Uterus (tissue), 4 donors: ENCODE measurements around the gene NUBP2. TPM values are rescaled to one million over a fixed set of nuclear protein-coding genes. Genes with fewer than 3 reads are reported as not detected.

Experiments used
- DNase-seq, 2 donors: peaks; one replicate each; pipeline ENCODE4 v3.0.0-alpha.2; 2019 to 2020
- H3K27ac ChIP-seq, 2 donors: fragments of 200-600 bp; sonication (generic); 1 replicate in 1 of 2; 2 replicates in 1 of 2; pipeline ENCODE4 v1.5.1; 2016 to 2018
- H3K27me3 ChIP-seq, 2 donors: fragments of 200-600 bp; sonication (generic); one replicate each; pipeline ENCODE4 v1.5.1; 2018 to 2019; ENCODE audit warnings: control low read depth in 1 of 2
- H3K36me3 ChIP-seq, 2 donors: fragments of 200-600 bp; sonication (generic); one replicate each; pipeline ENCODE4 v1.5.1; 2019; ENCODE audit warnings: control low read depth in 1 of 2
- H3K4me1 ChIP-seq, 2 donors: fragments of 200-600 bp; sonication (generic); one replicate each; pipeline ENCODE4 v1.5.1; 2018 to 2019; ENCODE audit warnings: control low read depth in 1 of 2
- H3K4me3 ChIP-seq, 2 donors: fragments of 200-600 bp; sonication (generic); 1 replicate in 1 of 2; 2 replicates in 1 of 2; pipeline ENCODE4 v1.5.1; 2018 to 2019; ENCODE audit warnings: mild to moderate bottlenecking in 1 of 2
- H3K9me3 ChIP-seq, 2 donors: fragments of 200-600 bp; sonication (generic); one replicate each; pipeline ENCODE4 v1.5.1; 2019; ENCODE audit warnings: control low read depth in 1 of 2
- CTCF ChIP-seq, 4 experiments: fragments of 200-600 bp in 2 of 4; fragments of 450-650 bp in 2 of 4; sonication (generic) in 2 of 4; IDR thresholded peaks; one replicate each; pipeline ENCODE4 v1.5.1; 2016 to 2019; ENCODE audit warnings: antibody characterized with exemption in 4 of 4, mild to moderate bottlenecking in 2 of 4, moderate library complexity in 1 of 4
- POLR2A ChIP-seq, 2 donors: fragments of 450-650 bp; IDR thresholded peaks; one replicate each; pipeline ENCODE4 v1.6.1; 2016; ENCODE audit warnings: antibody characterized with exemption in 2 of 2, mild to moderate bottlenecking in 1 of 2, moderate library complexity in 1 of 2
- intact Hi-C: fragments of 100-400 bp; cut with DNase I; formaldehyde crosslinking; loops from one replicate; pipeline ENCODE4 v1.15.1; 2023; ENCODE audit warnings: low total_unique reads
- total RNA-seq, 4 donors: library from RNA; depleted of rRNA in 3 of 4; stranded (reverse); fragments of >200 nt in 3 of 4; gene quantifications; one replicate each; pipeline versions ENCODE4 v1.1.0 to v1.2.4, GENCODE V29; 2014 to 2023
- donor health status: DM: yes; HTN: yes; CAD: no.

Gene NUBP2
- total RNA-seq, 4 donors from 2014 or later, result 40.5 to 54.6 (median 47.2) TPM

- DNase-seq, result peak; percentile 70 to 72
These were observed 12.2 kb upstream of the NUBP2 start for GRCh38 chr16:1770328-1771187.

GRCh38 chr16:1771188-1771863 lies 11.4 kb upstream of the NUBP2 start, which contains the start of gene NME3:
TSS of gene NME3 (minus strand) at chr16:1771543. CDS start at chr16:1771534, 9 bp downstream.
- Histone ChIP-seq H3K4me3 (peak within 1 kb of the TSS; percentile 56 to 87), H3K9me3 (no peaks in the 10 kb centered on the region), H3K27ac (peak within 1 kb of the TSS; percentile 80 to 87), H3K27me3 (no peaks in the 10 kb centered on the region), H3K4me1 (peaks cover 0 to 33% of the 10 kb centered on the region in 2 donors), H3K36me3 (no peaks in the 10 kb centered on the region)
- peak; percentile 59 to 79 for DNase-seq
- TF ChIP-seq CTCF (IDR thresholded peaks at IDR 0.05) (no peak), POLR2A (IDR thresholded peaks at IDR 0.05) (no peak)
- intact Hi-C loops, result no loop called here

More at GRCh38 chr16:1770328-1771187, 12.2 kb upstream of the NUBP2 start:
- Histone ChIP-seq H3K4me3 (peak overlapping the region; percentile 56 to 87), H3K27ac (peak overlapping the region; percentile 74 to 87), H3K4me1 (peaks cover 0 to 33% of the 10 kb centered on the region in 2 donors), H3K36me3 (no peaks in the 10 kb centered on the region), H3K9me3 (no peaks in the 10 kb centered on the region), H3K27me3 (no peaks in the 10 kb centered on the region)
- intact Hi-C loops, result no loop called here
- no peak for TF ChIP-seq CTCF (IDR thresholded peaks at IDR 0.05)
- TF ChIP-seq POLR2A (IDR thresholded peaks at IDR 0.05), result no peak

GRCh38 chr16:1771864-1772361 lies 10.8 kb upstream of the NUBP2 start:
- intact Hi-C loops, result no loop called here
- Histone ChIP-seq H3K36me3 (no peaks in the 10 kb centered on the region), H3K27me3 (no peaks in the 10 kb centered on the region), H3K4me3 (peak overlapping the region; percentile 56 to 87), H3K9me3 (no peaks in the 10 kb centered on the region), H3K27ac (peak overlapping the region; percentile 74 to 87), H3K4me1 (peaks cover 0 to 33% of the 10 kb centered on the region in 2 donors)
- no peak for DNase-seq
- no peak for TF ChIP-seq POLR2A (IDR thresholded peaks at IDR 0.05)
- TF ChIP-seq CTCF (IDR thresholded peaks at IDR 0.05), result no peak

GRCh38 chr16:1772362-1772907 lies 10.3 kb upstream of the NUBP2 start, which contains the start of gene EME2:
TSS of gene EME2 (plus strand) at chr16:1772810. CDS start at chr16:1773228, 418 bp downstream.
- intact Hi-C loops, result no loop called here

GRCh38 chr16:1772908-1773702 lies 9.7 kb upstream of the NUBP2 start, which contains the start of gene MRPS34:
TSS of gene MRPS34 (minus strand) at chr16:1773134. CDS start at chr16:1773119, 15 bp downstream.
- Histone ChIP-seq H3K9me3 (no peaks in the 10 kb centered on the region), H3K27me3 (no peaks in the 10 kb centered on the region), H3K27ac (peak within 1 kb of the TSS; percentile 80 to 87), H3K4me3 (peak within 1 kb of the TSS; percentile 56 to 87), H3K4me1 (peaks cover 0 to 33% of the 10 kb centered on the region in 2 donors), H3K36me3 (no peaks in the 10 kb centered on the region)
- DNase-seq, result peak; percentile 68 to 78
- intact Hi-C loops, result no loop called here
- TF ChIP-seq CTCF (IDR thresholded peaks at IDR 0.05) (peak; percentile 36 to 66 (median 58)), POLR2A (IDR thresholded peaks at IDR 0.05) (peak; percentile 47 to 62)

More at GRCh38 chr16:1772362-1772907, 10.3 kb upstream of the NUBP2 start, which contains the start of gene EME2:
- H3K4me1 ChIP-seq, result peaks cover 0 to 33% of the 10 kb centered on the region in 2 donors
- H3K4me3 ChIP-seq, result peak within 1 kb of the TSS; percentile 56 to 87
- H3K27ac ChIP-seq, result peak within 1 kb of the TSS; percentile 80 to 87
- no peak for DNase-seq
- no peaks in the 10 kb centered on the region for H3K9me3 ChIP-seq
- H3K36me3 ChIP-seq, result no peaks in the 10 kb centered on the region
- TF ChIP-seq POLR2A (IDR thresholded peaks at IDR 0.05), result no peak
- no peaks in the 10 kb centered on the region for H3K27me3 ChIP-seq
